ENCODE measurements around the gene KLHL7.
"Not testable (repeated sequence)": the region's sequence is repeated elsewhere in the genome, so short reads cannot be mapped to it uniquely, and the experiment has no call there.

The KLHL7 gene

DNA sequence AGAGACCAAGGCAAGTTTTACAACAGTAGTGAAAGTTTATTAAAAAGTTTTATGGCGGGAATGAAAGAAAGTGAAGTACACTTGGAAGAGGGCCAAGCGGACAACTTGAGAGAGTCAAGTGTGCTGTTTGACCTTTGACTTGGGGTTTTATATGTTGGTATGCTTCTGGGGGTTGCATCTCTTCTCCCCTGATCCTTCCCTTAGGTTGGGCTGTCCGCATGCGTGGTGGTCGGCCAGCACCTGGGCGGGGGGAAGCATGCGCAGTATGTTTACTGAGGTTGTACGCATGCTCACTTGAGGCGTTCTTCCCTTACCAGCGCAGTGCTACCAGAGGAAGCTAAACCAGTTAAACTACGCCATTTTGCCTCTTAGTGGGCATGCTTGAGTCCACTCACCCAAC lies 108.2 kb downstream of the KLHL7 start:
- Histone ChIP-seq H2AFZ (ENCODE audit: low read length, unreplicated experiment) (no peak overlapping the region), H3K27ac (ENCODE audit: low read depth, low read length) (no peak overlapping the region), H3K36me3 (ENCODE audit: insufficient read depth, low read length) (no peaks in the 10 kb centered on the region)

DNA sequence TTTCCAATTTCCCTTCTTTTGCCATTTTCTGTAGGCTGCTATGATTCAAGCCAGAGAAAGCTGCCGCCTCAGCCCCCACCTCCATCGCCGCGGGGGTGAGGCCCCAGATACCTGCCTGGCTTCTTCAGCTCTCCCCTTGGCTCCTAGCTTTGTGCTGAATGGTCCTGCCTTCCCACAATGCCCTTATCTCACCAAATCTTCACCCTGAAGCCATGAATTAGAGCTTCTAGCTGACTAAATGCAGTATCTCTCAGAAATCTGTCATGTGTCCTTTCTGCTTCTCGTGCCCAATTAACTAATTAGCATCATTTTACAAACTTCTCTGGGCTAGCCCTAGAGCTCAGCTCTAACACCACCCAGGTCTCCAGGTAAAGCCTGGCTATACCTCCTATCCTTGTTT lies 108.8 kb downstream of the KLHL7 start:
- Histone ChIP-seq H3K4me1 (ENCODE audit: control insufficient read depth, insufficient read depth, low read length, unreplicated experiment) (no peaks in the 10 kb centered on the region), H3K27me3 (ENCODE audit: insufficient read depth, low read length) (no peaks in the 10 kb centered on the region), H2AFZ (ENCODE audit: low read length, unreplicated experiment) (no peak overlapping the region), H3K79me2 (ENCODE audit: control insufficient read depth, insufficient read depth, low read length, unreplicated experiment) (no peaks in the 10 kb centered on the region), H3K36me3 (ENCODE audit: insufficient read depth, low read length) (no peaks in the 10 kb centered on the region), H3K27ac (ENCODE audit: low read depth, low read length) (no peak overlapping the region), H3K4me3 (ENCODE audit: low read depth, low read length) (no peak overlapping the region)

More for the DNA sequence above, 108.2 kb downstream of the KLHL7 start:
- no peaks in the 10 kb centered on the region for H3K27me3 ChIP-seq (ENCODE audit: insufficient read depth, low read length)
- H3K79me2 ChIP-seq (ENCODE audit: control insufficient read depth, insufficient read depth, low read length, unreplicated experiment), result no peaks in the 10 kb centered on the region
- no peaks in the 10 kb centered on the region for H3K4me1 ChIP-seq (ENCODE audit: control insufficient read depth, insufficient read depth, low read length, unreplicated experiment)
- H3K4me3 ChIP-seq (ENCODE audit: low read depth, low read length), result no peak overlapping the region

DNA sequence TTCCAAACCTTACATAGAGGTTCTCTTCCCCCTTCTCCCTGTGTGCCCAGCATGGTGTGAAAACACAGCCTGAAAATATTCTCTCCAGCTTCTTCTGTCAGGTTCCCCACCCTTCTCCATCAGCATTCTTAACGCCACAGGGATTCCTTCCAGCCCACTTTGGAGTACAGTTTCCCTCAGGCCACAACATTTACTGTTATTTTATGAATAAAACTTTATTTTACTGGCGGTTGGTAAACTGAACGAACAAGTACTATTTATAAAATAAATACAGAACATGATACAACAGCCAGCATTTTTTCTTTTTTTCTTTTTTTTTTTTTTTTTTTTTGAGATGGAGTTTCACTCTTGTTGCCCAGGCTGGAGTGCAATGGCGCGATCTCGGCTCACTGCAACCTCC lies 109.4 kb downstream of the KLHL7 start:
- Histone ChIP-seq H3K4me1 (ENCODE audit: control insufficient read depth, insufficient read depth, low read length, unreplicated experiment) (no peaks in the 10 kb centered on the region), H3K36me3 (ENCODE audit: insufficient read depth, low read length) (no peaks in the 10 kb centered on the region), H3K79me2 (ENCODE audit: control insufficient read depth, insufficient read depth, low read length, unreplicated experiment) (no peaks in the 10 kb centered on the region), H3K27ac (ENCODE audit: low read depth, low read length) (no peak overlapping the region), H3K27me3 (ENCODE audit: insufficient read depth, low read length) (no peaks in the 10 kb centered on the region), H3K4me3 (ENCODE audit: low read depth, low read length) (no peak overlapping the region), H2AFZ (ENCODE audit: low read length, unreplicated experiment) (no peak overlapping the region)

DNA sequence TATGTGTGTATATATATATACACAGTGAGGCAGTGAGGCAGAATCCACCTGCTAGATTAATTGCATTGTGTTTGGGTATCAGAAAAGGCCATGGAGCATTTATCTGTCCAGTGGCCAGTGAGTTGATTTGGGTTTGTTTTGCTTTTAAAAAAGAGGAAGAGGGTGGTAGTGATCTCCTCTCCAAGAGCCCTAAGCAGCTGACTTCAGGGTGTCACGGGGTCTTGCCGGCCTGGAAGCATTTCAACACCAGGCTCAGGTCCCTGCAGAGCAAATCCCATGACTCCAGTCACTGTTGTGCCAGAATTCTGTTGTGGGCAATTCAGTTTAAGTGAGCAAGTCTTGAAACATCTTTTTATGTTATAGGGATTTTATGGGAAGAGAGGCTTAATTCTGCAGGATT lies 110.4 kb downstream of the KLHL7 start:
- Histone ChIP-seq H3K4me1 (ENCODE audit: control insufficient read depth, insufficient read depth, low read length, unreplicated experiment) (no peaks in the 10 kb centered on the region), H3K79me2 (ENCODE audit: control insufficient read depth, insufficient read depth, low read length, unreplicated experiment) (no peaks in the 10 kb centered on the region), H2AFZ (ENCODE audit: low read length, unreplicated experiment) (no peak overlapping the region), H3K4me3 (ENCODE audit: low read depth, low read length) (no peak overlapping the region), H3K27ac (ENCODE audit: low read depth, low read length) (no peak overlapping the region), H3K27me3 (ENCODE audit: insufficient read depth, low read length) (no peaks in the 10 kb centered on the region), H3K36me3 (ENCODE audit: insufficient read depth, low read length) (no peaks in the 10 kb centered on the region)

DNA sequence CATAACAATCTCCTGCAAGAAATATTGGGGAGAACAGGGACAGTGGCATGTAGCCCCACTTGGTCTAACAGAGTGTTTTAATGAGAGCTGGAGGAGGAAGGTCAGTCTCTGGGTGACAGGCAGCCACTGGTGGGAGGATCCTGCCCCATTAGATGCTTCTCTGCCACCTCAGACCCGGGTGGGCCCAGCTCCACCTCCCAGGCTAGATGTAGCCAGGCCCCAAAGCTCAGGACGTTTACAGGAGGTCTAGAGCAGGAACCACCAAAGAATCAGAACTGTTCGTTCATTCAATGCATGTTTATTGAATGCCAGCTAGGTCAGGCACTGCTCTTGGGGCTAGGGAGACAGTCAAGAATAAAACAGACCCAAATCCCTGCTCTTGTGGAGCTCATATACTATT lies 112.6 kb downstream of the KLHL7 start:
- Histone ChIP-seq H3K27ac (ENCODE audit: low read depth, low read length) (no peak overlapping the region), H3K4me3 (ENCODE audit: low read depth, low read length) (no peak overlapping the region), H3K4me1 (ENCODE audit: control insufficient read depth, insufficient read depth, low read length, unreplicated experiment) (no peaks in the 10 kb centered on the region), H3K79me2 (ENCODE audit: control insufficient read depth, insufficient read depth, low read length, unreplicated experiment) (no peaks in the 10 kb centered on the region), H3K36me3 (ENCODE audit: insufficient read depth, low read length) (no peaks in the 10 kb centered on the region), H2AFZ (ENCODE audit: low read length, unreplicated experiment) (no peak overlapping the region), H3K27me3 (ENCODE audit: insufficient read depth, low read length) (no peaks in the 10 kb centered on the region)

DNA sequence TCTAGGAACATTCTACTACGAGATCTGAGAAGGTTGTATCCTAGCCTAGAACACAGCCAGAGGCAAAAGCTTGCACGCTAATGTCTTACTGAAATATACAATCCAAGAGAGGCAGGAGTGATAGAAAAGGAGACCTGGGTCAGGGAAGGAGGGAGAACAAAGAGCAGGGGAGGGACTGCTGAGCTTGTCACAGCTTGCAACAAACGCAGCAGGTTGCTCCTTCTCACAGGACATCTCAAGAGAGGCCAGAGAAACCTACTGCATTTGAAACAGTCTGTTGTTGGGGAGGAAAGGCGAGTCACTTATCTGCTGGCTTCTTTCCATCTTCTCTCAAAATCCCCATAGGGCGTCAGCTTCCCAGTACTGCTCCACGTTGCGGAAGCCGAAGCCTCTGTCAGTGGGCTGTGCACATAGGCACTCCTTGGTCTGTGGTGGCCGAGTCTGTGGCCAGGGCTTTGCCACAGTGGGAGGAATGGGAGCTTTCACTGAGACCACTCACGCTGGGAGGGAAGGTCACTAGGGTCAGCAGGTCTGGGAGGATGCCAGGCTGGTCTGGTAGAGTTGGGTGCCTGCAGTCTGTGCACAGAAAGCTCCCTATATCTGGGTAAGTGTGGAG lies 115.2 kb downstream of the KLHL7 start:
- Histone ChIP-seq H3K79me2 (ENCODE audit: control insufficient read depth, insufficient read depth, low read length, unreplicated experiment) (no peaks in the 10 kb centered on the region), H2AFZ (ENCODE audit: low read length, unreplicated experiment) (no peak overlapping the region), H3K27ac (ENCODE audit: low read depth, low read length) (no peak overlapping the region), H3K27me3 (ENCODE audit: insufficient read depth, low read length) (no peaks in the 10 kb centered on the region), H3K4me3 (ENCODE audit: low read depth, low read length) (no peak overlapping the region), H3K4me1 (ENCODE audit: control insufficient read depth, insufficient read depth, low read length, unreplicated experiment) (no peaks in the 10 kb centered on the region), H3K36me3 (ENCODE audit: insufficient read depth, low read length) (no peaks in the 10 kb centered on the region)

DNA sequence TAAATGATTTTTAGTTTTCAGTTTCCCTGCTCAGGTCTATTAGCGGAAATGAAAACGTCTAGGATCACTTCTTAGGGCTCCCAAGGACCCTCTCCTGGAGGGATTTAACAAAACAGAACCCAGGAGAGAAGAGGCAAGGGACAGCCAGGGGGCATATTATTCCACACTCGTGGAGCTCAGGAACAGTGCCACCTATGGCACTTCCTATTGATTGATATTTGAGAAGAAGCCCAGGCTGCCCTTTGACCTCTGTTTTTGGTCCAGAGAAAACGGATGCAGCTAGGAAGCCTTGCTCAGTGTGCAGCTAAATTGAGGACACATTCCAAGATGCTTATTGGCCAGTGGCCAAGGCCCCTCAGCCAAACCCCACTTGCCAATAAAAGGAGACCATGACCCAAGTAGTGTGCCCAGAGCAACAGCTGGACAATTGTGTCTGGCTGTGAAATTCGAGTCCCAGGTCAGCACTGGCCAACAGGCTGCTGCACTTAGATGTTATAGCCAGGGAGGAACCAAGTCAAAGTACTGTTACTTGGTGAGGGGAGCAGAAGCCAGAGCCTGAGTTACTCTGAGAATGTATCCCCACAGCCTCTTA lies 117.0 kb downstream of the KLHL7 start:
- no peaks in the 10 kb centered on the region for H3K36me3 ChIP-seq (ENCODE audit: insufficient read depth, low read length)

DNA sequence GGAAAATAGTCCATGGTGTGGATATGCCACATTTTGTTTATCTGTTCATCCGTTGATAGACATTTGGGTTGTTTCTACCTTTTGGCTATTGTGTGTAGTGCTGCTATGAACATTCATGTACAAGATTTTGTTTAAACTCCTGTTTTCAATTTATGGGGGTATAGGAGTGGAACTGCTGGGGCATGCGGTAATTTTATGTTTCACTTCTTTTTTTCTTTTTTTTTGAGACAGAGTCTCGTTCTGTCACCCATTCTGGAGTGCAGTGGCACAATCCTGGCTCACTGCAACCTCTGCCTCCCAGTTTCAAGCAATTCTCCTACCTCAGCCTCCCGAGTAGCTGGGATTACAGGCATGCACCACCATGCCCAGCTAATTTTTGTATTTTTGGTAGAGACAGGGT lies 118.8 kb downstream of the KLHL7 start:
- not testable (repeated sequence) for H3K36me3 ChIP-seq (ENCODE audit: insufficient read depth, low read length); H3K4me3 ChIP-seq (ENCODE audit: low read depth, low read length); H2AFZ ChIP-seq (ENCODE audit: low read length, unreplicated experiment); H3K27me3 ChIP-seq (ENCODE audit: insufficient read depth, low read length); H3K27ac ChIP-seq (ENCODE audit: low read depth, low read length); H3K4me1 ChIP-seq (ENCODE audit: control insufficient read depth, insufficient read depth, low read length, unreplicated experiment); H3K79me2 ChIP-seq (ENCODE audit: control insufficient read depth, insufficient read depth, low read length, unreplicated experiment)

More for the DNA sequence above, 117.0 kb downstream of the KLHL7 start:
- no peak overlapping the region for H3K27ac ChIP-seq (ENCODE audit: low read depth, low read length)
- H2AFZ ChIP-seq (ENCODE audit: low read length, unreplicated experiment), result no peak overlapping the region
- no peaks in the 10 kb centered on the region for H3K4me1 ChIP-seq (ENCODE audit: control insufficient read depth, insufficient read depth, low read length, unreplicated experiment)
- H3K79me2 ChIP-seq (ENCODE audit: control insufficient read depth, insufficient read depth, low read length, unreplicated experiment), result no peaks in the 10 kb centered on the region
- no peaks in the 10 kb centered on the region for H3K27me3 ChIP-seq (ENCODE audit: insufficient read depth, low read length)
- H3K4me3 ChIP-seq (ENCODE audit: low read depth, low read length), result no peak overlapping the region

DNA sequence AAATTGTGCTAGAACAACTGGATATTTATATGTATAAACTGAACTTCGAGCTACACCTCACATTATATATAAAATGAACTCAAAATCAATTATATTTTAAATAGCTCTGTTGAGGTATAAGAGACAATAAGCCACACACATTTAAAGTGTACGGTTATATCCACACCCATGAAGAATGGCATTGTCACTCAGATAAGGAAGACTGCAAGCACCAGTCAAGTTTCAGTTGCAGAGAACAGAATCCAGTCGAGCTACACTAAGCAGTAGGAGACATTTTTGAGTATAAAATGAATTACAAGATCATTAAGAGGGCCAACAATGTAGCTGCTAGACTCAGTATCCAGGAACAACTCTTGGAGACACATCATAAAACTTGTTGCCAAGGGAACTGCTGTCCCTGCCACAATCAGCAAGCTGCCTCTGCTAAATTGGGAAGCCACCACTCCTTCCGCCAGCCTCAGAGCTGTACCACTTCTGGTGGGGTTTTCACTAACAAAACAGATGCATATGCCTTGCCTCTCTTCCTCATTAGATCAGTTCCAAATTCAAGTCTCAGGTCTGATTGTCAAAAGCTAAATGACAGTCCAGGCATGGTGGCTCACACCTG lies 121.4 kb downstream of the KLHL7 start:
- Histone ChIP-seq H3K27ac (ENCODE audit: low read depth, low read length) (no peak overlapping the region), H3K27me3 (ENCODE audit: insufficient read depth, low read length) (no peaks in the 10 kb centered on the region), H3K4me1 (ENCODE audit: control insufficient read depth, insufficient read depth, low read length, unreplicated experiment) (no peaks in the 10 kb centered on the region), H3K36me3 (ENCODE audit: insufficient read depth, low read length) (no peaks in the 10 kb centered on the region), H2AFZ (ENCODE audit: low read length, unreplicated experiment) (no peak overlapping the region), H3K4me3 (ENCODE audit: low read depth, low read length) (no peak overlapping the region), H3K79me2 (ENCODE audit: control insufficient read depth, insufficient read depth, low read length, unreplicated experiment) (no peaks in the 10 kb centered on the region)
